HG02938 (cell line): ENCODE data around the gene MAST2.
"Not testable (repeated sequence)": the region's sequence is repeated elsewhere in the genome, so short reads cannot be mapped to it uniquely, and the experiment has no call there.

Experiments
- ATAC-seq: cut with Tn5 transposase; IDR thresholded peaks from one replicate; pipeline ENCODE4 v1.9.1; 2021; ENCODE audit warnings: mild to moderate bottlenecking, moderate library complexity; ENCODE audit not compliant: unreplicated experiment

MAST2 gene

DNA sequence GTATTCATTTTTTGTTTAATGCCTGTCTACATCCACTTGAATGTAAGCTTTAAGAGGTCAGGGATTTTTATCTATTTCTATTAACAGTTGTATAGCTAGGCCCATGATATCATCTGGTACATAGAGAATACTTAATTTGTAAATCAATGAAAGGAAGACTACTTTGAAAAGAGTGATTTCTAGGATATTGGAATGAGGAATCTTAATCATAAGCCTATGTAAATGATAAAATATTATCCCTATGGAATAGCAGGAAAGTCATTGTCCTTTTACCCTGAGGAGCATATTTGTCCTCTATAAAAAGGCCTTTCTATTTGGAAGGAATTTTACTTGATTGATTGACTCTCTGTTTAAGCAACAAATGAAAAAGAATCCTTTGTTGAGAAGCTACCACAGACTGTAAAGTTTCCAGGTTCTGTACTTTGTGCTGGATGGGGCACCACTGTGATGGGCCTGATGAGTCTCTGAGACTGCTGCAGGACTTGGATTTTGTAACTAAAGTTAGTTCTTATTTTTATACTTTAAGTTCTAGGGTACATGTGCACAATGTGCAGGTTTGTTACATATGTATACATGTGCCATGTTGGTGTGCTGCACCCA, 53.8 kb downstream of the MAST2 start:
- ATAC-seq: no peak

DNA sequence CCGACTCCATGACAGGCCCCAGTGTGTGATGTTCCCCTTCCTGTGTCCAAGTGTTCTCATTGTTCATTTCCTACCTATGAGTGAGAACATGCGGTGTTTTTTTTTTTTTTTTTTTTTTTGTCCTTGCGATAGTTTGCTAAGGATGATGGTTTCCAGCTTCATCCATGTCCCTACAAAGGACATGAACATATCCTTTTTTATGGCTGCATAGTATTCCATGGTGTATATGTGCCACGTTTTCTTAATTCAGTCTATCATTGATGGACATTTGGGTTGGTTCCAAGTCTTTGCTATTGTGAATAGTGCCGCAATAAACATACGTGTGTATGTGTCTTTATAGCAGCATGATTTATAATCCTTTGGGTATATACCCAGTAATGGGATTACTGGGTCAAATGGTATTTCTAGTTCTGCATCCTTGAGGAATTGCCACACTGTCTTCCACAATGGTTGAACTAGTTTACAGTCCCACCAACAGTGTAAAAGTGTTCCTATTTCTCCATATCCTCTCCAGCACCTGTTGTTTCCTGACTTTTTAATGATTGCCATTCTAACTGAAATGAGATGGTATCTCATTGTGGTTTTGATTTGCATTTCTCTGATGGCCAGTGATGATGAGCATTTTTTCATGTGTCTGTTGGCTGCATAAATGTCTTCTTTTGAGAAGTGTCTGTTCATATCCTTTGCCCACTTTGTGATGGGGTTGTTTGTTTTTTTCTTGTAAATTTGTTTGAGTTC, 54.5 kb downstream of the MAST2 start:
- not testable (repeated sequence) for ATAC-seq

DNA sequence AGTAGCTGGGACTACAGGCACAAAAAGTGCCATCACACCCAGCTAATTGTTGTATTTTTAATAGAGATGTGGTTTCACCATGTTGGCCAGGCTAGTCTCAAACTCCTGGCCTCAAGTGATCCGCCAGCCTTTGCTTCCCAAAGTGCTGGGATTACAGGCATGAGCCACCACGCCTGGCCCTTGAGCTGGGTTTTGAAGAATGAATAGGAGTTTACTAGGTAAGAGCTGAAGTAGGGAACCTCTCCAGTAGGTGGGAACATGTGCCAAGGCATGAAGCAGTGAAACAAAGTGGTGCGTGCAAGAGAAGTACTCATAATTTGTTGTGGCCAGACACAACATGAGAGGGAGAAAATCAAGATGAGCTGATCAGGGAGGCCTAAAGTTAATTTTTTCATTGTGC, 55.8 kb downstream of the MAST2 start:
- no peak for ATAC-seq

DNA sequence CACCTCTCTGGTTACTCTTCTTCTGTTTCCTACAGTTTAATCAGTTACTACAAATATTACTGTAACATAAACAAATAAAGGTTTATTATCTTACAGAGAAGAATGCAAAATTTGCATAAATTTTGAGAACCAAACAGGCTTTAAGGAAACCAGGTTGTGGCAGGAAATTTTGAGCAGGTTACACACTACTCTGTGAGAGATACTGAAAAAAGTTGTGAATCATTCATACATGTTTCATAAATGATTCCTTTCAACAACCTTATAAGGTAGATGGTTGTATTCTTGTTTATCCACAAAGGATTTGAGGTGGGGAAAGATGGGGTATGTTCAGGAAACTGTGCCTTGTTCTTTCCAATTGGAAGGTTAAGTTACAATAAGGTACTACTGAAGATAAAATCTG, 58.6 kb downstream of the MAST2 start:
- ATAC-seq: no peak

DNA sequence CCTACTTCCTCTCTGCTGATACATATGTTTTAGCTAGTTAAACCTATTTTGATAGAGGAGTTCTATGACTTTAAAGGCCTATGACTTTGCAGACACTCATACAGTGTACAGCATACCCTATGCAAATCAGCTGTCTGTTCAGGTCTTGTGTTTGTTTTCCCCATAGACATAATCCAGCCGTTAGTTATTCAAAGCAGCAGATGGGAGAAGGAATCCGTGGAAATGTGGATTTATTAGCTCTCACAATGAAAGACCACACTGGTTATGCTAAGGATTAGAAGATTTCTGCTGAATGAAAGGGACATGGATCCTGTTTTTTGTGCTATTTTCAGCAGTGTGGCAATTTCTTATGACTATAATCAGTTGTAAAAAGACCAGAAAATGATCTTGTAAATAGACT, 59.8 kb downstream of the MAST2 start:
- ATAC-seq: no peak

DNA sequence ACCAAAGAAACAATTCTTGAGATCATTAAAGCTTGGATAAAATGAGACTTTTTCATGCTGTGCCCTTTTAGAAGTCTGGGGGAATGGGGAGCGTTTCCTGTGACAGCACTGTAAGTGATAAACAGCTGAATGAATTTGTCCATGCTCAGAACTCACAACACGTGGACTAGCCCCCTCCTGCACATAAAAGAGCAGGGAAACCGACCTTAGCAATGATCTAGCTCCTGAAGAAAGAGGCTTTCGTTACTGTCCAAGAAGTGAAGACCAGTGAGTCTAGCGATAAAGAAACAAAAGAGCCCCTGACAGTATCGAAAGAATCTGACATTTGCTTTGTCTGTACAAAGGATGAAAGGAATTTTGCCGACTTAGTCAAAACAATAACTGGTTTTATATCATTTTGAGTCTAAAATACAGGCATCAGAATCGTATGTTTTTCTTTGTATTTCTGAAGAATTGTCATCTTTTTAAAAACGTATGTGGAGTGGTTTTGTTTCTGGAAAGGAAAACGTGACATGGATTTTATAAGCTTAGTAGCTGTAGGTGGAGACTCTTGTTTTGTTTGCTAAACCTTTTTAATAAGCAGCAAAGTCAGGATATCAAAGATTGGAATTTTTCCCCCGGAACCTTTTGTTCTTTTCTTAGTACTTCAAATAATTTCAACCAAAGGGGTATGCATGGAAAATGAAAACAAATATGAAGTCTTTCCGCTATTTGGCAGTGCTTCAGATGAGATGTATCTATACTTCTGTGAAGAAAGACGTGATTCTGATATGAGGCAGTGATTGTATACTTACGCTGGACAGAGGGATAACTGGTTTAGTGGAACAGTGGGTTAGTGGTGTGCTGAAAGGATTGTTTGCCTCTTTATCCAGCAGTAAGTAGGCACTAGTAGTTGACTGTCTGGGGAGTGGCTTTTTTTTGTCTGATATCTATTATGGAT, 61.0 kb downstream of the MAST2 start:
- ATAC-seq: no peak

DNA sequence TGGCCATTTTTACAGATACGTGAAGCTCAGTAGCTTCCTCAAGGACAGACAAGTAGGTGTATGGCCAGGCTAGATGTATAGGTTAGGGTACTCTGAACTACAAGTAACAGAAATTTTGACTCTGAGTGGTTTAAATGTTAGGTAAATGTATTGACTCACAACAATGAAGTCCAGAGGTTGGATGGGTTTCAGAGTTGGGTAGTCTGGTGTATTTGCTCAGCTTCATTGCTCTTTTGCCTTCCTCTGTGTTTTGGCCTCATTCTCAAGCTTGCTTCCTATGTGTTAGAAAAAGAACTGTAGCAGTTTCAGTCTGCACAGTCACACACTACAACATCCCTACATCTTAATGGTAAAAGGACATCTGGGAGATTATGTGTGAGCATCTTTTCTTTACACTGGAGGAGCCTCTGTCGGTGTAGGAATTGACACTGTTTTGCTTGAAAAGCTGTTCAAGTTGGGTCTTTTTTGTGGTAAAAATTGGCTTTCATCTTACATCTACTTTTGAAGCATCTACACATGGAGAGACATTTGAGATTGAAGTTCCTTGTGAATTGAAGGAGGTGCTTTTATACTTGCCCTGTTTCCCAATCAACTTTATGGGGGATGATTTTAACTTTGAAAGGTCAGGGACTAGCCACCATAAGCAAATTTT, 64.4 kb downstream of the MAST2 start:
- no peak for ATAC-seq

DNA sequence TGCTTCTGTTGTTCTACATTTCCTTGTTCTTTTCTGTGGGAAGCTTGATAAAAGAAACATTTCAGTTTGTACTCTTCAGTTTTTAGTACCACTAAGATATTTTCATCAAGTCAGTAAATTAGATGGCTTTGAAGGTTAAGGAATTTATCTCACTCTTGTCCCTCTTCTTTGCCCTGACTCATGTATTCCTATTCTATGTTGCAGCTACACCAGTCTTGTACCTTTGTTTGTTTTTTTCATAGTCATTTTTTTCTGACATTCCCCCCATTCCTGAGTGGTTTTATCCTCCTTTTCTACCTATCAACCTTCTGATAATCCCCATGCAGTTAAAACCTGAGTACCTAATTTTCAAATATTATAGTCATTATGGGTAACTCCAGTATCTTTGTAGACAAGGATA, 65.4 kb downstream of the MAST2 start:
- ATAC-seq: no peak

DNA sequence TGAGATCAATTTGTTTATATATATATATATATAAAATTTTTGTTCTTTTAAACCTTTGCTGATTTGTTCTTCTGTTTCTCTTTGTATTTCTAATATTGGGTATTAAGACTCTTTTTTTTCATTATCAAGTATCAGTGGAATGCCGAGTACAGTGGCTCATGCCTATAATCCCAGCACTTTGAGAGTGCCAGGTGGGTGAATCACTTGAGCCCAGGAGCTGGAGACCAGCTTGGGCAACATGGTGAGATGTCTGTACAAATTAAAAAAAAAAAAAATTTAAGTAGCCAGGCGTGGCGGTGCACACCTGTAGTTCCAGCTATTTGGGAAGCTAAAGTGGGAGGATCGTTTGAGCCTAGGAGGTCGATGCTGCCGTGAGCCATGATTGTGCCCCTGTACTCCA, 67.1 kb downstream of the MAST2 start:
- no peak for ATAC-seq

DNA sequence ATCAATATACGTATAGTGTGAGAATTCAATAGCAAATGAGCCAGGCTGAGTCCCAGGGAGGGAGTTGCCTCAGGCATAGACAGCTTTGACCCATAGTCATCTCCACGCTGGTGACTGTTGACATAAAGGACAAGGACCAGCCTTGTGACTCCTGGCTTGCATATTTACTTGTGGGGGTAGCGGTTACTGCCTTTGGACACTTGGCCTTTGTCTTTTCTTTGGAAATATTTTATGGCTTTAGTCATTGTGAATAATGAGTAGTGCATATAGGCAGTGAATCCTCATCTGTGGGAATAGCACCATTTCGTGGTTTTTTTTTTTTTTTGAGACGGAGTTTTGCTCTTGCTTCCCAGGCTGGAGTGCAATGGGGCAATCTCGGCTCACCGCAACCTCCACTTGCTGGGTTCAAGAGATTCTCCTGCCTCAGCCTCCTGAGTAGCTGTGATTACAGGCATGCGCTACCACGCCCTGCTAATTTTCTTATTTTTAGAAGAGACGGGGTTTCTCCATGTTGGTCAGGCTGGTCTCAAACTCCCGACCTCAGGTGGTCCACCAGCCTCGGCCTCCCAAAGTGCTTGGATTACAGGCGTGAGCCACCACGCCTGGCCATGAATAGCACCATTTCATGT, 68.9 kb downstream of the MAST2 start:
- ATAC-seq: not testable (repeated sequence)

DNA sequence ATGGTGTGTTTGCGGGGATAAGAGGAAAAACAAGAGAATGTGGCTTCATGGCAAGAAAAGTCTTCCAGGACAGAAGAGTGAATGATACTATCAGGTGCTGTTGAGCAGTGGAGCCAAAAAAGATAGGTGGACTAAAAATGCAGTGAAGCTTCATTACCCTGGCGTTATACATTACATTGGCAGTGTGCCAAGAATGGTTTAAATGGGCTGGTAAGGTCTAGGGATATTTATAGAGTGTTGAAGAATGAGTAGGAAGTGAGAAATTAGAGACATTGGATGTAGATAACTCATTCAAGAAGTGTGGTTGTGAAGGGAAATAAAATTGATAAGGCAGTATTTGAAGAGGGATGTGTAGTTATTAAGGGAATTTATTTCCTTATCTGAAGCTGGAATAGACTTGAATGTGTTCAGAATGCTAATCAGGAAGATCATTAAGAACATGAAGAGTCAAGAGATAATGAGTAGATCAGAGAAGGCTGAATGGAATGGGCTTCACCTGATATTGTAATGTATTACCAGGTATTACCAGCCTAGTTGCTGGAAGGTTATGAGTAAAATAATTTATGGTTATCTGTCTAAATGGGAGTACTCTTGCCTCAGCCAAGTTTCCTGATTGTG, 72.7 kb downstream of the MAST2 start:
- no peak for ATAC-seq

DNA sequence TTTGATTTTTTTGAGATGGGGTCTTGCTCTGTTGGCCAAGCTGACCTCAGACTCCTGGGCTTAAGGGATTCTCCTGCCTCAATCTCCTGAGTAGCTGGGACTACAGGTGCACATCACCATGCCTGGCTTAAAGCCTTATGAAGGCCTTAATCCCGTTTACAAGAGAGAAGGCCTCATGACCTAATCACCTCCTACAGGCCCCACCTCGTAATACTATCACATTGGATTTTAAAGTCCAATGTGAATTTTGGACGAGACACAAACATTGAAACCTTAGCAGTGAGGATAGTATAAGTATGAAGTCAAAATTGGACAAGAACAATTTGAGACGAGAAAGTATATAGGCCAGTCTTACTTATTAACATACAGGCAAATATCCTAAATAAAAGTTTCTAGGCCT, 73.9 kb downstream of the MAST2 start:
- no peak for ATAC-seq

DNA sequence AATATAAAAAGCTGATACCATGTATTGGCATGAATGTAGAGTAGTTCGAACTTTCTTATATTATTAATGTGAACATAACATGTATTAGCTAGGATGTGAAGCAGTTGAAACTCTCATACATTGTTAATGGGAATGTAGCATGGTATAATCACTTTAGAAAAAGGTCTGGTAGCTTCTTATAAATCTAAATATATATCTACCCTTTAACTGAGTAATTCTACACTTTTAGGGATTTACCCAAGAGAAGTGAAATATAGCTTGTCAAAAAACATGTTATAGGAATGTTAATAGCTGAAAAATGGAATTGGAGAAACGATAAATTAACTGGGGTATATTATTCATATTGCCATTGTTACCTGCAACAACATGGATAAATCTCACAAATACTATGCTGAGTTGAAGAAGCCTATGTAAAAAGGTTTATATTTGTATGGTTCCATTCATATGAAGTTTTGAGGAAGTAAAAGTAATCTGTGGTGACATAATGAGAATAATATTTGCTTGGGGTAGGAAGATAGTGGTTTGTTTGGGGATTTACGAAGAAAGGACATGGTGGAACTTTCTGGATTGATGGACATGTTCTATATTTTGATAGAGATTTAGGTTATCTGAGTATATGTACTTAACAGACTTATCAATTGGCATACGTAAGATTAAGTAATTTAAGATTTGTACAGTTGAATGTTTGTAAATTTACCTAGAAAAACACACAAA, 76.6 kb downstream of the MAST2 start:
- no peak for ATAC-seq

DNA sequence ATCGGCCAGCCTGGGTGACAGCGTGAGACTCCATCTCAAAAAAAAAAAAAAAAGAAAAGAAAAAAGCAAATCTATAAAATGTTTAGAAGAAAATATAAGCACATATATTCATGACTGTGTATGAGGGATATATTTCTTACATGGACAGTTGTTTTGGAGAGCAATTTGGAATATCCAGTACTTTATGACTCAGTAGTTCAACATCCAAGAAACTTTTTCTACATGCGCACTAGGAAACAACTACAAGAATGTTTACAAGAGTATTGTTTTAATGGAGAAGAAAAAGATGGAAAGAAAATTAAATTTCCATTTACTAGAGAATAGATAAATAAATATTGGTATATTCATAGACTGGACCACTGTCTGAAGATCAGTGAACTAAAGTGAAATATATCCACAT, 77.5 kb downstream of the MAST2 start:
- no peak for ATAC-seq

DNA sequence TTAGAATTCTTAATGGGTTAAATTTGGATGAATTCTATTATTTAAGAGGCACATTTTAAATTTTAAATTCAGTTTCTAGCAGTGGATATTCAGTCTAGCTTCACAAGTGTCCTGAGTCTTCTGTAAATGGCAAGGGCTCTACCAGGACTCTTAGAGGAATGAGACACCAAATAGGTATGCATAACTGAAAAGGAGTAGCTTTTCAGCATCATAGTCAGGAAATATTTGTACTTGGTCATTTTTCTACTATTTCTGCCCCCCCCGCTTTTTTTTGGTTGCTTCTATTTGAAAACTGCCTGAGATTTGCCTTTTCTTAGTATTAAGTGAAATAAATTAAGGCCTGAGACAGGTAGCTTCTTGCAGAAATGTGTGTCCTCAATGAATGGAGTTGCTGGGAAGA, 80.2 kb downstream of the MAST2 start:
- ATAC-seq: no peak

DNA sequence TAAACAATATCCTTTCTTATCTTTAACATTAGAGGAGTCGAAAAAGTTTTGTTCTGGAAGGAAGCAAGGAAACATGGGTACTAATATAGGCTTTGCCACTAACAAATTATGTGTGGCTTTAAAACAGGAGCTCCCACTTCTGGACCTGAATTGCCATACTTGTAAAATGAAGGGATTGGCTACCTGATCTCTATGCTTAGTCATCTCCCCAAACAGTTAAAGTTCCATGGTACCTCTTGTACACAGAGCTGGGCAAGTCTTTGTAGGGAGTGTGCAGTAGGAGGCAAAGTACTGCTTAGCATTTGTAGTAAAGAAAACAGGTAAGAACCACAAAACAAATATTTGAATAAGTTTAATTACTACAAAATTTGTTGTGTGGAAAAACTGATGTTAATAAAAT, 81.3 kb downstream of the MAST2 start:
- no peak for ATAC-seq

DNA sequence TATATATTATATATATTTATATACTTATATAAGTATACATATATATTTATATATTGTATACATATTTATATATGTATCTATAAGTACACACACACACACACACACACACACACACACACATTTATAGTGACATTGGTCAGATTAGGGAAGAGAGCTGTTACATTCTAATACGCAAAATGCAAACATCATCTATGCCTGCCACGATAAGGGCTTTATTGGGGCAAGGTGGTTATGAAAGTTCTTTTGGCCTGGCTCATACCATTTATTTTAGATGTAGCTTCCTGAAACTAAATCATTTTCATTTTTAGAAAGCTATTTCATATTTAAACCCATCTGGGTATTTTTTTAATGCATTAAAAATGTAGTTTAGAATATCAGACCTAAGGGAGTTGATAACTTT, 82.8 kb downstream of the MAST2 start:
- no peak for ATAC-seq

DNA sequence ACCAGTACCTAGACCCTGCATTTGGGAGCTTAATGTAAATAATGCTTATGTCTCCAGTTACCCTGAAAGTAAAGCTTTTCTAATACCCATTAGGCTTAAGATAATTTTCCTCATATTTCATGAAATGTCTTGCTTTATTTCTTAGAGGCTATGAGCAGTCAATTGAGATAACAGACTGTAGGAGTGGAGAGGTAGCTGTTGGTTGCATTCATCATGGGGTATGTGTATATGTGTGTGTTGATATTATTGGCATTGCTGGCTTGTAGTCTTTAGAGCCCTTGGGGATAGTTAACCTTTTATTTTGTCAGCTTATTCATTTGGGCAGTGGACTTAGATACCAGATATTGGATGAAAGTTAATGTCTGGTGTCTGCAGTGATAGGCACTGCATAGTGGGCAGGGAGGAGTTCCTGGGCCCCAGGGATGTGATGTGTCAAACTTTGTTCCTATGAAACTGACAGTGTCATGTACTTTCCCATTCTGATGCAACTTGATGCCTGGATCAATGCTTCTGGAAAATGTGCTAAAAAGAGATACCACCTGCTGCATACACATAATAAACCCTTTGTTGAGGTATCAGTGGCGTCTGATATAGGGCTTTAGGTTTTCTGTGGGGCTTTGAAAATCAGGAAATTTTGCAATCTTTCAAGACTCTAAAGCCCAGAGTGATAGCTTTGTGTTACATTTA, 83.9 kb downstream of the MAST2 start:
- ATAC-seq: no peak

DNA sequence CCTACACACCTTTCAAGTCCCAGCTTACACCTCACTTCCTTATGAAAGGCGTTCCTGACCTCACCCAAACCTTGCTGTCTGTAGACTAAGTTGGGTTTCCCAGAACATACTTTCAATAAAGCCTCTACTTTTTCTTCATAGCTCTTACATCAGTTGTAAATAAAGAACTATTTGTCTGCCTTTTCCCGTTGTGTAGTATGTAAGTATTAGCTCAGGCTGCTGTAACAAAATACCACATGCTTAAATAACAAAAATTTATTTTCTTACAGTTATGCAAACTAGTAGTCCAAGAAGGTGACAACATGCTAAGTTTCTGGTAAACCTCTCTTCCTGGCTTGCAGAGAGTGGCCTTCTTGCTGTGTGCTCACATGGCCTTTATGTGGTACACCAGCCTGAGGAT, 86.7 kb downstream of the MAST2 start:
- no peak for ATAC-seq
